ENCODE measurements around the gene OR7A17. TPM values are rescaled to one million over a fixed set of nuclear protein-coding genes. Genes with fewer than 3 reads are reported as not detected.

OR7A17 gene
- total RNA-seq, 1 experiment from 2014 or later: not detected

DNA sequence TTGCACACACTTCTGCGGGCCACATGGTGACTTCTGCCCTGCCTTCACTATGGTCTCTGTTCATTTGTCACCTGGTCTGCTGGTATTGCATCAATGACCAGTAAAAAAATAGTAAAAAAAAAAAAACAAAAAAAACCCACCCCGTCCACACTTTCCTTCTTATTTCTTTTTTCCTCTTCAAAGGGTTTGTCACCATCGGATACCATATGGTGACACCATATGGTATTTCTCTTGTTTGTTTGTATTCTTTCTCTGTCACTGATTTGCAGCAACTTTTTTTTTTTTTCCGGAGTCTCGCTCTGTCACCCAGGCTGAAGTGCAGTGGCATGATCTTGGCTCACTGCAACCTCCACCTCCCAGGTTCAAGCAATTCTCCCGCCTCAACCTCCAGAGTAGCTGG, 29.2 kb upstream of the OR7A17 start:
- Histone ChIP-seq H3K9me2 (replicated peaks; ENCODE audit: low read length) (no peaks in the 10 kb centered on the region), H3K4me1 (ENCODE audit: insufficient read depth, low read length) (no peaks in the 10 kb centered on the region), H3K9me3 (ENCODE audit: low read length) (no peaks in the 10 kb centered on the region), H3K4me2 (ENCODE audit: low read length) (no peak overlapping the region), H3K4me3 (ENCODE audit: low read length) (no peak overlapping the region), H3K27ac (ENCODE audit: low read length) (no peak overlapping the region), H4K20me1 (ENCODE audit: low read length) (no peaks in the 10 kb centered on the region), H3F3A (ENCODE audit: low read length, unreplicated experiment) (no peaks in the 10 kb centered on the region), H3K9ac (ENCODE audit: low read length) (no peak overlapping the region), H3K79me2 (ENCODE audit: low read length) (no peaks in the 10 kb centered on the region), H2AFZ (ENCODE audit: low read length) (no peak overlapping the region), H3K36me3 (ENCODE audit: low read depth, low read length) (no peaks in the 10 kb centered on the region), H3K27me3 (ENCODE audit: low read length) (peaks cover 15% of the 10 kb centered on the region)
- POLR2A ChIA-PET (ENCODE audit: unreplicated experiment): no interaction called here
- TF ChIP-seq EZH2phosphoT487 (IDR thresholded peaks at IDR 0.05; ENCODE audit: borderline replicate concordance, low read length) (no peak), EZH2 (IDR thresholded peaks at IDR 0.05; ENCODE audit: low read length, unreplicated experiment) (no peak)
- TF ChIP-seq, protein P1, sequence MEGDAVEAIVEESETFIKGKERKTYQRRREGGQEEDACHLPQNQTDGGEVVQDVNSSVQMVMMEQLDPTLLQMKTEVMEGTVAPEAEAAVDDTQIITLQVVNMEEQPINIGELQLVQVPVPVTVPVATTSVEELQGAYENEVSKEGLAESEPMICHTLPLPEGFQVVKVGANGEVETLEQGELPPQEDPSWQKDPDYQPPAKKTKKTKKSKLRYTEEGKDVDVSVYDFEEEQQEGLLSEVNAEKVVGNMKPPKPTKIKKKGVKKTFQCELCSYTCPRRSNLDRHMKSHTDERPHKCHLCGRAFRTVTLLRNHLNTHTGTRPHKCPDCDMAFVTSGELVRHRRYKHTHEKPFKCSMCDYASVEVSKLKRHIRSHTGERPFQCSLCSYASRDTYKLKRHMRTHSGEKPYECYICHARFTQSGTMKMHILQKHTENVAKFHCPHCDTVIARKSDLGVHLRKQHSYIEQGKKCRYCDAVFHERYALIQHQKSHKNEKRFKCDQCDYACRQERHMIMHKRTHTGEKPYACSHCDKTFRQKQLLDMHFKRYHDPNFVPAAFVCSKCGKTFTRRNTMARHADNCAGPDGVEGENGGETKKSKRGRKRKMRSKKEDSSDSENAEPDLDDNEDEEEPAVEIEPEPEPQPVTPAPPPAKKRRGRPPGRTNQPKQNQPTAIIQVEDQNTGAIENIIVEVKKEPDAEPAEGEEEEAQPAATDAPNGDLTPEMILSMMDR (conservative IDR thresholded peaks at IDR 0.05; ENCODE audit: low read depth, low read length): no peak
- DNase-seq (no peak), ATAC-seq (no peak)
- no TSS peak for BruUV-seq (replicated peaks)
- CTCF ChIA-PET: no interaction called here
- intact Hi-C loops (cut with micrococcal nuclease): loop anchor here (5.0 kb wide), 1 partner anchor 112 kb away; no protein-coding TSS in a partner anchor

DNA sequence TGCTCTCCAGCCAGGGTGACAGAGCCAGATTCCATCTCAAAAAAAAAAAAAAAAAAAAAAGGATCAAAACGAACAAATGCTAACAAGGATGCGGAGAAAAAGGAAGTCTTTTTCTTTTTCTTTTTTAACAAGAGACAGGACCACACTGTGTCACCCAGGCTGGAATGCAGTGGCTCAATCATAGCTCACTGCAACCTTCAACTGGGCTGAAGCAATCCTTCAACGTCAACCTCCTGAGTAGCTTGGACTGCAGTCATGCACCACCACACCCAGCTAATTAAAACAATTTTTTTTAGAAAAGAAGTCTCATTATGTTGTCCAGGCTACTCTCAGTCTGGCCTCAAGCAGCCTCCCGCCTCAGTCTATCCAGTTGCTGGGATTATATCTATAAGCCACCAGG, 20.8 kb upstream of the OR7A17 start:
- H3K79me2 ChIP-seq (ENCODE audit: low read length): no peaks in the 10 kb centered on the region
- no peak for TF ChIP-seq EZH2phosphoT487 (IDR thresholded peaks at IDR 0.05; ENCODE audit: borderline replicate concordance, low read length)
- no peak for TF ChIP-seq EZH2 (IDR thresholded peaks at IDR 0.05; ENCODE audit: low read length, unreplicated experiment)
- TF ChIP-seq, protein P1 (conservative IDR thresholded peaks at IDR 0.05; ENCODE audit: low read depth, low read length): no peak
- no peaks in the 10 kb centered on the region for H3K4me1 ChIP-seq (ENCODE audit: insufficient read depth, low read length)
- no peak overlapping the region for H2AFZ ChIP-seq (ENCODE audit: low read length)
- no peak overlapping the region for H3K4me3 ChIP-seq (ENCODE audit: low read length)
- H3K27me3 ChIP-seq (ENCODE audit: low read length): peaks cover 26% of the 10 kb centered on the region
- no peak overlapping the region for H3K27ac ChIP-seq (ENCODE audit: low read length)
- no TSS peak for BruUV-seq (replicated peaks)
- no peak overlapping the region for H3K4me2 ChIP-seq (ENCODE audit: low read length)
- no peak overlapping the region for H3K9ac ChIP-seq (ENCODE audit: low read length)
- ATAC-seq (no peak), DNase-seq (no peak)
- H3K9me3 ChIP-seq (ENCODE audit: low read length): no peaks in the 10 kb centered on the region
- ChIA-PET CTCF (no interaction called here), POLR2A (ENCODE audit: unreplicated experiment) (no interaction called here)
- no peaks in the 10 kb centered on the region for H4K20me1 ChIP-seq (ENCODE audit: low read length)
- intact Hi-C loops (cut with micrococcal nuclease): no loop called here
- H3K36me3 ChIP-seq (ENCODE audit: low read depth, low read length): no peaks in the 10 kb centered on the region
- no peaks in the 10 kb centered on the region for H3K9me2 ChIP-seq (replicated peaks; ENCODE audit: low read length)
- no peaks in the 10 kb centered on the region for H3F3A ChIP-seq (ENCODE audit: low read length, unreplicated experiment)

DNA sequence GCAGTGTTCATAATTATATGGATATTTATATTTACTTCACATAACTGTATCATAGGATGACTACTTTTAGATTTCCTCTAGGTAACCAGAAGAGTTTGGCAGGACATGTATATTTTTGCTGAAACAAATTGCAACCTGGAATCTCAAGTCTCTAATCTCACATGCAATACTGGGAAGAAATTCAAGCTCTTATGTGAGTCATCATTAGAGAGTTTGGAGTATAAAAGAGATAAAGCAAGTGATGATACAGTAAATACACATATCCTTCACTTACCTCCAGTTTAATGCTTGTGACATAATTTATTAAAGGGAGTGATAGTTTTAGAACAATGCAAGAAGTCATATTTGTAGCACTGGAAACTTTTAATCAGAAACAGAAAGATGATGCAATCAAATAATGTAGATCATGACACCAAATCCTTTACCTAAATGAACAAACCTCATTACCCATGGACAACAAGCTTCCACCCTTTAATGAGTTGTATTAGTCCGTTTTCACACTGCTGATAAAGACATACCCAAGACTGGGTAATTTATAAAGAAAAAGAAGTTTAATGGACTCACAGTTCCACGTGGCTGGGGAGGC, 15.8 kb upstream of the OR7A17 start:
- H3K27me3 ChIP-seq (ENCODE audit: low read length): peaks cover 47% of the 10 kb centered on the region
- H3K9ac ChIP-seq (ENCODE audit: low read length): no peak overlapping the region
- no peaks in the 10 kb centered on the region for H3K9me2 ChIP-seq (replicated peaks; ENCODE audit: low read length)
- DNase-seq (peak; percentile 64), ATAC-seq (peak; percentile 54; the same call in 1 of the 2 replicates)
- no peak overlapping the region for H2AFZ ChIP-seq (ENCODE audit: low read length)
- H3K4me1 ChIP-seq (ENCODE audit: insufficient read depth, low read length): no peaks in the 10 kb centered on the region
- H3K4me2 ChIP-seq (ENCODE audit: low read length): no peak overlapping the region
- H3K4me3 ChIP-seq (ENCODE audit: low read length): no peak overlapping the region
- H3F3A ChIP-seq (ENCODE audit: low read length, unreplicated experiment): no peaks in the 10 kb centered on the region
- H3K27ac ChIP-seq (ENCODE audit: low read length): no peak overlapping the region
- H3K9me3 ChIP-seq (ENCODE audit: low read length): no peaks in the 10 kb centered on the region
- POLR2A ChIA-PET (ENCODE audit: unreplicated experiment): no interaction called here
- CTCF ChIA-PET: no interaction called here
- H3K36me3 ChIP-seq (ENCODE audit: low read depth, low read length): no peaks in the 10 kb centered on the region
- no TSS peak for BruUV-seq (replicated peaks)
- H3K79me2 ChIP-seq (ENCODE audit: low read length): no peaks in the 10 kb centered on the region
- intact Hi-C loops (cut with micrococcal nuclease): no loop called here
- no peaks in the 10 kb centered on the region for H4K20me1 ChIP-seq (ENCODE audit: low read length)
- TF ChIP-seq EZH2phosphoT487 (IDR thresholded peaks at IDR 0.05; ENCODE audit: borderline replicate concordance, low read length) (no peak), EZH2 (IDR thresholded peaks at IDR 0.05; ENCODE audit: low read length, unreplicated experiment) (no peak)
- TF ChIP-seq, protein P1 (conservative IDR thresholded peaks at IDR 0.05; ENCODE audit: low read depth, low read length): no peak
